ENCODE results near the gene PCDHGB1. TPM values are rescaled to one million over a fixed set of nuclear protein-coding genes. Genes with fewer than 3 reads are reported as not detected.
A peak's percentile ranks its signal among the peaks of the same experiment; 100 is the strongest.
"Not testable (repeated sequence)": the region's sequence is repeated elsewhere in the genome, so short reads cannot be mapped to it uniquely, and the experiment has no call there.

PCDHGB1 gene
- 7.1 TPM for total RNA-seq
- long read RNA-seq: 0 reads

- intact Hi-C loops (cut with micrococcal nuclease): no loop called here
- ATAC-seq (peak; percentile 88), DNase-seq (peak; percentile 72)
These were observed at the start of gene PCDHGB1 for GRCh38 chr5:141349917-141350619. PCDHGB1 (plus strand) TSS chr5:141350099; CDS start chr5:141350261, 162 bp downstream.

DNA sequence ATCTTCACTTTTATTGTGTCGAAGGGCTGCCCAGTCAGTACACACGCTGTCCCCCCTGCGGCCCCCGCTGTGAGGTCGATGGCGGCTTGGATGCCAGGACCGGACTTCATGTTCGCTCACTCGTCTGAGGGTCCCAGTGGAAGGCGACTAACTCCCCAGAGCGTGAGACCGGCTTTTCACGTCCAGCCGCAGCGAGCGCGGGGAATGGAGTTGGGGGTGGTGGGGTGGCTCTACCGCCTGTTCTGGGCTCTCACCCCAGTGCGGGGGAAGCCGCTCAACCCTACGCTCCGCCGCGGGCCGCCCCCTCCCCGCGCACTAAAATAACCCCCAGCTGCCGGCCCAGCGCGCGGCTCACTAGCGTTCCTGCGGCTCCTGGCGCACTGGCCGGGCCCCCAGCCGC, 46.1 kb upstream of the PCDHGB1 start, which contains the start of gene SLC25A2:
Gene SLC25A2 (minus strand): TSS at position 294 of the 400 bp plus-strand sequence. CDS start 184 bp downstream, at position 110.
- DNase-seq (no peak), ATAC-seq (no peak)
- intact Hi-C loops (cut with micrococcal nuclease): no loop called here

DNA sequence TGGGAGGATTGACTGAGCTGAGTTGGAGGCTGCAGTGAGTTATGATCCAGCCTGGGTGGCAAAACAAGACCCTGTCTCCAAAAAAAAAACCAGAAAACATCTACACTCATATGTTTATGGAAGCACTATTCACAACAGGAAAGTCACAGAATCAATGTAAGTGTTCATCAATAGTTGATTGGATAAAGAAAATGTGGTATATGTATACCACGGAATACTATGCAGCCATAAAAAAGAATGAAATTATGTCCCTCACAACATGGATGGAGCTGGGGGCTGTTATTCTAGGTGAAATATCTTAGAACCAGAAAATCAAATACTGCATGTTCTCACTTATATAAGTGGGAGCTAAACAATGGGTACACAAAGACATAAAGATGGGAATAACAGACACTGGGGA, 43.3 kb upstream of the PCDHGB1 start:
- ATAC-seq (no peak), DNase-seq (no peak)
- intact Hi-C loops (cut with micrococcal nuclease): no loop called here

DNA sequence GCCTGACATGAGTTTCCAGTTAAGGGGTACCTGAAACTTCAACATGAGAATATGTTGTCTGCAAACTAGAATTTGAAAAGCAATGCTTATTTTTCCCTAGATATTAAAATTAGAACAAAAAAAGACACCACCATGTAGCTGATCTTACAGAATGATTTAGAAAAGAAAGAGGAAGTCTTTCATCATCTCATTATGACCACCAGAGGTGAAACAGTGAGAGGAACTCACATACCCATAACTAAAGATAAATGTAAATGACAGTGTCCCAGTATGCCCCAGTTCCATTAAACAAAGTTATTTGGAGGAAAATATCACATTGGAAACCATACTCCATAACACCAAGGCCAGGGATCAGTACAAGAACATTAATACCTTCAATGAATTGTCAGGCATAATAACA, 36.2 kb upstream of the PCDHGB1 start:
- DNase-seq: no peak
- ATAC-seq: no peak
- intact Hi-C loops (cut with micrococcal nuclease): no loop called here

GRCh38 chr5:141316963-141317362, 32.9 kb upstream of the PCDHGB1 start:
- DNase-seq; ATAC-seq; intact Hi-C loops (cut with micrococcal nuclease): not testable (repeated sequence)

DNA sequence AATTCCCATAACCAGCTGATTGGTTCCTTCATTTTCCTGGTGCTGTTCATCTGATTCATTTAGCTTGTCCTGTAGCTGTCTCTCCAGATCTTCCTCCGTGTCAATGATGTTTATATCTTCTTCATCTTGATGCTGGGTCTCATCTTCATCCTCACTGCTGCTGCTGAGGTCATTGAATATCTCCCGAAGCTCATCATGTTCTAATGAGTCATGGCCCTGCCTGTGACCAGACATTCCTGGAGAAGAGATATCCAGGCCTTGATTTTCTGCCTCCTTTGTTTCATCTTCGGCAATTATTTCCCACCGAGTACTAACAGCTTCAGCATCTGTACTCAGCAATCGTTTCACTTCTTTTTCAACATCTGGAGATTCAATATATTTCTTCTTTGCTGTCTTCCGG, 30.7 kb upstream of the PCDHGB1 start:
- ATAC-seq (no peak), DNase-seq (no peak)
- intact Hi-C loops (cut with micrococcal nuclease): no loop called here

DNA sequence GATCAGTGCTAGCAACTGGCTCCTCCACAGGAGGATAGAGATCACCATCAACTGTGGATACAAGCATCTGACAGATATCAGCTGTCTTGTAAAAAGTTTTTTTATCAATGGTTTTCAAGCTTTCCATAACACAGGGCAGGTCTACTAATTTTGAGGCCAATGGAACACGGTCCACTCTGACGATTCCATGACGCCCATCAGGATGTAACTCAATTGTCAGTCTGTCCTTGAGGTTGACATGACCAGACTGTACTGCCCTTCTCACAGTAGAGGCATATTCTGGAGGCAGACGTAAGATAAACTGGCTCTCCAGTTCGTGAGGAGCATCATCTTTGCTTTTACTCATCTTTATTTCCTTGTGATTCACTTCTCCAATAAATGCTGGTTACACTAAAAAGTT, 30.2 kb upstream of the PCDHGB1 start:
- ATAC-seq (no peak), DNase-seq (no peak)
- intact Hi-C loops (cut with micrococcal nuclease): loop anchor here (2.0 kb wide), 1 partner anchor 245 kb away; no protein-coding TSS in a partner anchor

GRCh38 chr5:141320225-141321169, 29.4 kb upstream of the PCDHGB1 start, which contains the start of gene TAF7:
TAF7 (minus strand) TSS chr5:141320784; CDS start chr5:141320044, 740 bp downstream.
- intact Hi-C loops (cut with micrococcal nuclease): loop anchor here (2.0 kb wide), 1 partner anchor 244 kb away; no protein-coding TSS in a partner anchor
- ATAC-seq (peak; percentile 99), DNase-seq (peak; percentile 96)

DNA sequence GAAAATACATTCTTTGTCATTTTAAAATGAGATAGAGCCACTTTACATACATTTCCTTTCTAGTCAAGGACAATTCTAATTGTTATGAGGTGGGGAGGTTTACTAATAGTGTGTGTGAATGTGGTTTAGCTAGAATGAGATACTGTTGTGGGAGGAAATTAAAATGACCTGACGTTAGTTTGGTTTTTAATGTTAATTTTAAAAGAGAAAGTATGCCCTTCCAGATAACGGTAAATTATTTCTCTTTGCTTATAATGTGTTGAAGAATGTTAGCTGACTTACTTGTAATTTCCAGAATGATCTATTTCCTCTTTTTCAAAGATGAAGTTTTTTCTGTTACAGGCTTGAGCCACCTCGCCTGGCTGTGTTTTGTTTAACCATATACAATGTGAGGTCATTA, 27.6 kb upstream of the PCDHGB1 start:
- ATAC-seq (no peak), DNase-seq (no peak)
- intact Hi-C loops (cut with micrococcal nuclease): no loop called here

- peak; percentile 80 for DNase-seq
- intact Hi-C loops (cut with micrococcal nuclease): no loop called here
- peak; percentile 95 for ATAC-seq
These were observed 23.6 kb upstream of the PCDHGB1 start for GRCh38 chr5:141326088-141326854.

- intact Hi-C loops (cut with micrococcal nuclease): no loop called here
These were observed 21.7 kb upstream of the PCDHGB1 start for GRCh38 chr5:141328231-141328630.

DNA sequence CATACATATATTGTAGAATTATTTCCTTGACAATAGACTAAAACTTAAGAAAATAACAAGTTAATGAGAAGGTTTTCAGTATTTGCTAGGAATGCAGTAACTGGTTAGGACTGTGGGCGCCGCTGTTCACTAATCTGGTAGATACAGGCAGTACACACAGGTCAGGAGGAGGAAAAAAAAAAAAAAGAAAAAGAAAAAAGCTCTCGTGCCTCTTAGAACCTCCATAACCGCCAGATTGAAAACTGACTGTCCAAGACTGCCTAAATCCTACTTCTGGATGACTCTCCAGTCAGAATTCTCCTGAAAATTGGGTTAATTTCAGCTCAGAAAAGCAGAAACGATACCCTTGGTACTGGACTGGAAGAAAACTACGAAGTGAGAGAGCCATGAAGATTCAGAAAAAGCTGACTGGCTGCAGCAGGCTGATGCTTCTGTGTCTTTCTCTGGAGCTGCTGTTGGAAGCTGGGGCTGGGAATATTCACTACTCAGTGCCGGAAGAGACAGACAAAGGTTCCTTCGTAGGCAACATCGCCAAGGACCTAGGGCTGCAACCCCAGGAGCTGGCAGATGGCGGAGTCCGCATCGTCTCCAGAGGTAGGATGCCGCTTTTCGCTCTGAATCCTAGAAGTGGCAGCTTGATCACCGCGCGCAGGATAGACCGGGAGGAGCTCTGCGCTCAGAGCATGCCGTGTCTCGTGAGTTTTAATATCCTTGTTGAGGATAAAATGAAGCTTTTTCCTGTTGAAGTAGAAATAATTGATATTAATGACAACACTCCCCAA, 19.4 kb upstream of the PCDHGB1 start, which contains the start of gene PCDHGA1:
Gene PCDHGA1 (plus strand): TSS at position 216 of the 782 bp plus-strand sequence.
- peak; percentile 58 for DNase-seq
- intact Hi-C loops (cut with micrococcal nuclease): no loop called here
- peak; percentile 60 for ATAC-seq

More at GRCh38 chr5:141328231-141328630, 21.7 kb upstream of the PCDHGB1 start:
- ATAC-seq (no peak), DNase-seq (no peak)

GRCh38 chr5:141332571-141332970, 17.3 kb upstream of the PCDHGB1 start:
- intact Hi-C loops (cut with micrococcal nuclease); DNase-seq: not testable (repeated sequence)

DNA sequence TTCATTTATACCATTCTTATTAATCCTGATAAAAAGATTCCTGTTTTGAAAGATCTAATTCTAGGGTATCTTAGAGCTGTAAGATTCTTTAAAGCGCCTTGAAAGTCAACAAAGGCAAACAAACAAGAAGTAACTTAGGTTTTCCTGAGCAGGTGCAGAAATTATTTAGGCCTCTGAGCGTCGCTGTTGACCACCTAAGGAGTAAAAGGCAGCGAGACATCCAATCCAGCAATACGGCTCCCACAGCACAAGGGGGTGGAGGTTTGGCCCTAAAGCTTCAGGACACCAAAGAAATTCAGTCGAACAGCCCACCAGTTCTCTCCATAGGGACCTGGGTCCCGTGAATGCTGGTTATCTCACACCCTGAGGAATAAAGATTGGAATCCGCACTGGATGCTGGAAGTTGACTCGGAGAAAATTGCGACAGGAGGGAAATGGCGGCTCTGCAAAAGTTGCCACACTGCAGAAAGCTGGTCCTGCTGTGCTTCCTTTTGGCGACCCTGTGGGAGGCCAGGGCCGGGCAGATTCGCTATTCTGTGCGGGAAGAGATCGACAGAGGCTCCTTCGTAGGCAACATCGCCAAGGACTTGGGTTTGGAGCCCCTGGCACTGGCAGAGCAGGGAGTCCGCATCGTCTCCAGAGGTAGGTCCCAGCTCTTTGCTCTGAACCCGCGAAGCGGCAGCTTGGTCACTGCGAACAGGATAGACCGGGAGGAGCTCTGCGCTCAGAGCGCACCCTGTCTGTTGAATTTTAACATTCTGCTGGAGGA, 11.2 kb upstream of the PCDHGB1 start, which contains the start of gene PCDHGA2:
Gene PCDHGA2 (plus strand): TSS at position 223 of the 769 bp plus-strand sequence.
- DNase-seq: no peak
- ATAC-seq: peak; percentile 69
- intact Hi-C loops (cut with micrococcal nuclease): no loop called here

More at GRCh38 chr5:141332571-141332970, 17.3 kb upstream of the PCDHGB1 start:
- not testable (repeated sequence) for ATAC-seq

DNA sequence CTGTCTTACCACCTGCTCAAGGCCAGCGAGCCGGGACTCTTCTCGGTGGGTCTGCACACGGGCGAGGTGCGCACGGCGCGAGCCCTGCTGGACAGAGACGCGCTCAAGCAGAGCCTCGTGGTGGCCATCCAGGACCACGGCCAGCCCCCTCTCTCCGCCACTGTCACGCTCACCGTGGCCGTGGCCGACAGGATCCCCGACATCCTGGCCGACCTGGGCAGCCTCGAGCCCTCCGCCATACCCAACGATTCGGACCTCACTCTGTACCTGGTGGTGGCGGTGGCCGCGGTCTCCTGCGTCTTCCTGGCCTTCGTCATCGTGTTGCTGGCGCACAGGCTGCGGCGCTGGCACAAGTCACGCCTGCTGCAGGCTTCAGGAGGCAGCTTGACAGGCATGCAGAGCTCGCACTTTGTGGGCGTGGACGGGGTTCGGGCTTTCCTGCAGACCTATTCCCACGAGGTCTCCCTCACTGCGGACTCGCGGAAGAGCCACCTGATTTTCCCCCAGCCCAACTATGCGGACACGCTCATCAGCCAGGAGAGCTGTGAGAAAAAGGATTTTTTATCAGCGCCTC, 9.0 kb upstream of the PCDHGB1 start:
- ATAC-seq; DNase-seq; intact Hi-C loops (cut with micrococcal nuclease): not testable (repeated sequence)

DNA sequence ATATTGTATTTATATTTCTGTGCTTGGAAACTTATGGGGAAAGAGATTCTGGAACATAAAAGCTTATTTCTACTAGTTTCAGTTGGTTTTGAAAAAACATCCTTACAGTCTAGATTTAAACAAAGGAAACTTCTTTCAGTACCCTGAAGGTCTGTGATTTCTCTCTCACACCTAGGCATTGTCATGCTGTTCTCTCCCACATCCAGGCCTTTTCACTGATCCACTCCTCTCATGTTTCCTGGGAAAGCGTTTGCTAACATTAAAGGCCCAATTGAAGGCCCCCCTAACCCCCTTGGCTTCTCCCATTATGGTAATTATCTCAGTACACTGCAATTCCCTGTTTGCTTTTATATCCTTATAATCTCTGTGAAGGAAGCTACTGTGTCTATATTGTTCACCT, 7.1 kb upstream of the PCDHGB1 start:
- intact Hi-C loops (cut with micrococcal nuclease): no loop called here
- no peak for DNase-seq
- peak; percentile 73 for ATAC-seq

Data from left ventricle myocardium superior (tissue), 1 donor.